NCI-H1048 (cell line): ENCODE data around the gene RBM19.

Experiments used
- DNase-seq: peaks from one replicate; lab custom pipeline; 2025; lab: John Stamatoyannopoulos, UW

The RBM19 gene

GRCh38 chr12:113955109-113955970, 10.8 kb downstream of the RBM19 start:
- DNase-seq = no peak

DNA sequence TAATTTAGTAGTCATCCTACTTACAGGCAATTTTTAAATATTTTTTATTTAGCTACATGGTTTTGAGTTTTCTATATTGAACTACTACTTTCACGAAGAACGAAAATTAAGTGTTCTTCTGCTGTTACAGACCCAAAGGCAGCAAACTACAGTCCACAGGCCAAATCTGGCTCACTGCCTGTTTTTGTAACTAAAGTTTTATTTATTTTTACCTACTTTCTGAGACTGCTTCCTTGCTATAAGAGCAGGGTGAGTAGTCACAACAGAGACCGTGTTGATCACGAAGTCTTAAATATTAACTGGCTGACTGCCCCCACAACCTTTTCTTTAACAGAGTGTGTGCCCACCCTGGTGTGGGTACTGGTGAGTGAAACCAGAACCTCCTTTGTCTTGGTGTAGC, 11.6 kb downstream of the RBM19 start:
- no peak for DNase-seq

DNA sequence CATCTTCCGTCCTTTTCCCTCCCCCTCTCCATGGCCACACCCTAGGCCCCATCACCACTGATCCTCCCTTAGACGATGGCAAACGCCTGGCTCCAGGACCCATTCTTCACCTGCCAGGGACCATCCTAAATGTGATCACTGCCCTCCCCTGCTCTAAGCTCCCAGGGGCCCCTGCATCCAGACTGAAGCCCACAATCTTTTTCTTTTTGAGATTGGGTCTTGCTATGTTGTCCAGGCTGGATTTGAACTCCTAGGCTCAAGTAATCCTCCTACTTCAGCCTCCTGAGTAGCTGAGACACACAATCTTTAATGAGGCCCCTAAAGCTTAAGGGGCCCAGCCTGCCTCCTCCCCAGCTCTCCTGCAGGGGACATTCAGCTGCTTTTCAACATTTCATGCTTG, 15.3 kb downstream of the RBM19 start:
- DNase-seq = no peak

DNA sequence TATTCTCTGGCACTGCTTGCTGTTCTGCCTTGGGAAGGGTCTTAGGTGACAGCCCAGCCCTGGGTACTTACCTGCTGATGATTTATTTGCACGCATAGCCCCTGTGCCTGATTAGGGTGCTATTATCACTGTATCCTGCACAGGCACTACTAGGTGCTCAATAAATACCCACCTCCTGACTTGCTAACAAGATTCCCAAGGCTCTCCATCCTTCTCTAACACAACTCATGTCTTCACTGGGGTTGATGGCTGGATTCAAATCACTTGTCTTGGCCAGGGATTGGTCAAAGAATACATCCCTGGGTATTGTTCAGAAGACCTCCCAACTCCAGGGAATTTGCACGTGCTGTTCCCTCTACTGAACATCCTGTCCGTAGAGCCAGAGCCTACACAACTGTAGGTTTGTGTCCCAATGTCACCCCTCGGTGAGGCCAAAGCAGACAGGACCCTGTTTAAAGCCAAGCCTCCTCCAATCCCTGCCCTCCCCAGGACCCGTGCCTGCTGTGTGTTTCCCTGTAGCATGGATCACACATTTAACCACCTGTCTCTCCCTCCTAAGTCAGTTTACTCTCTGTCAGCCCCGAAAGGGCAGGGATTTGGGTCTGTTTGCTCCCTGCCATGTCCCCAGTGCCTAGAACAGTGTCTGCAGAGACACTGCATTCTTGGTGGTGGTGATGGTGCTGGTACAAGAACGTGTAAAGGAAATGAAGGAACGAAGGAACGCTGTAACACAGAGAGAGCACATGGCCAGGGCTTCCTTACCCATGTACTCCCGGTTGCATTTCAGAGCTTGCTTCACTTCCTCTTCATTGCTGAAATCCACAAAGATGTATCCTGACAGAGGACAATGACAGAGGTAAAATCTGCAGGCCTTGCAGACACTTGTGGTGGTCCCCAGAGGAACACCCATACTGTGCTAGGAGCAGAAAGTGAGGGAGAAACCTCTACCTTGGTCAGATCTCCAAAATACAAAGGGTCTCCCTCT, 16.5 kb downstream of the RBM19 start:
- DNase-seq = no peak

DNA sequence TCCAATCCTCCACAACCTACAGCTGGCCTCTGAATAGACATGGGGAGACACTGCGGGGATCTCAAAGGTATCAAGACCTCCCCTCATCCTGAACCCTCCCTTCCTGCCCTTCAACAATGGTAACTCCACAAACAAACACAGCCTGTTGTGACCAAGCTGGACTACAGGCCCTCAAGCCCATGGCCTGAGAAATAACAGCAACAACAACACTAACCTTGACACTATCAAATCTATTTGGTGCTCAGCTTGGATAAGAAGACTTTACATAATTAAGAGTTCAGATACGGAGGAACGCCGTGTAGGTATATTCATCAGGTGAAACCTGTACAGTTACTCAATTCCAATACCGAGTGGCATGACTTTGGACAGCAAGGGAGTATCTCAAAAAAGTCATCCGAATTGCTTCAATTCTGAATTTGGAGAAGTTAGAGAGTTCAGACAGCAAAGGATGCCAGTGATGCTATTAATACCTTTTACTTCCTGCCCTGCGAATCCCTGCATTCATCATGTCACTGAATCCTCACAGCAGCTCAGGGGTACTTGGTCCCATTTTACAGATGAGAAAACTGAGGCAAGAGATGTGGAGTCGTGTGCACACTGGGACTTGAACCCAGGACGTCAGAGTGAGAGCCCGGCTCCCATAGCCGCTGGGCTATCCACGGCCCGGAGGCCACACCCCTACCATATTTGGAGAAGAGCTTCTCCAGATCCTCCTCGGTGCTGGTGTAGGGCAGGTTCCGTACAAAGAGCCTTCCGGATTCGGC, 17.8 kb downstream of the RBM19 start:
- DNase-seq = no peak

DNA sequence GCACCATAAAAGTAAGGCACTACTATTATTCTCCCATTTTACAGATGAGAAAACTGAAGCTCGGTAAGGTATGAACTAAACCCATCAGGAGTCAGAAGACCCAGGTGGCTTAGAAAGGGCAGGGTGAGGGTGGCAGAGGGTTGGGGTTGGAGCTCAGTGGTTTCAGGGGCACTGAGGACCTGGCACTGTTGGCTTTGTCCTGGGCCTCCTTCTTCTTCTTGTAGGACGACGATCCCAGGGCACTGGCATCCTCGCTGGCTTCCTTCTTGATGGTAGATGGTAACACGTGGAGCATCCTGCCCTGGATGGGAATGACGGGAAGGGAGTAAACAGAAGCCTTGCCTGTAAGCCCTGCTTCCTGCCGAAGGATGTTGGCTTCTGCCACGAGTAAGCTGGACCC, 19.9 kb downstream of the RBM19 start:
- no peak for DNase-seq

- DNase-seq = no peak
Measured at GRCh38 chr12:113945174-113946173, 20.7 kb downstream of the RBM19 start.

DNA sequence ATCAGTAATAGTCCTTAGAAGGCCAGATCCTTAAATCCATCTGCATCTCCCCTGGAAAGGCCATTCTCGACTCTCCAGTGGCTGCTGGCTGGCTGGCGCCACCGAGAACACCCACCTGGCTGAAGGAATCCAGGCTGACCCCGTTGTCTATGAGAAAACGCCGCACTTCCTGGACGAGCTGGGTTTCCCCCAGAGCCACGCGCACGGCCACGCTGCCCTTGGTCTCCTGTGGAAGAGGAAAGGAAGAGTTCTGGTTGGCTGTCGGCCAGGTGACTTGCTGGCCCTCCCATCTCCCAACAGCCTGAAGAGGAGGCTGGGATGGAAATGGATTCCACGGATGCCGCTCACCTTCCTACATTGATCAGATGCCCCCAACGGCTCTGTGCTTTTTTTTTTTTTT, 23.9 kb downstream of the RBM19 start:
- DNase-seq = no peak

DNA sequence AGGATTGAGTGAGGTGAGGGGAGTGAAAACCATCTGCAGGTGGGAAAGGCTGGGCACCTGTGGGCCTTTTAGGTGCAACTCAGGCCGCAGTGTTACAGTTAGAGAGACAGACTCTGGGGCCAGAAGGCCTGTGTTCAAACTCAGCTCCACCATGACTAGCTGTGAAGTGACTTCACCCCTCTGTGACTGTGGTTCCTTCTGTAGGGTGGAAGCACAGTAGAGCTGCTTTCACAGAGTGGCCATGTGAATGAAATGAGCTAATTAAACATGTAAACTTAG, 25.0 kb downstream of the RBM19 start:
- no peak for DNase-seq

- no peak for DNase-seq
Measured at GRCh38 chr12:113940357-113941207, 25.5 kb downstream of the RBM19 start.

DNA sequence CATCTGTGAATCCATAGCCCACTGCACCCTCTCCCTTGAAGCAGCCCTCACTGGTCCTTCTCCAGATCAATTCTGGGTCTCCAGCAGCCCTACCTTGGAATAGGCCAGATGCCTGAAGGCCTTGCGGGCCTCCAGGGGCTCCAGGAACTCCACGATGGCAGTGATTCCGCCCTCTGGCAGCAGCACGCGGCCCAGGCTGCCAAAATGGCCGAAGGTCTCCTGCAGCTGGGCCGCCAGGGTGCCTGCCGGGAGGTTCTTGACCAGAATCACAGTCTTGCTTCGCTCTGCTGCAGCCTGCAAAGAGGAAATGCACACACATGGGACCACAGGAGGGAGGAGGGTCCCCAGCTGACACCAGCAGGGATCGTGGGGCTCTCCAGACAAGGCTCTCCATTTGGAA, 26.3 kb downstream of the RBM19 start:
- no peak for DNase-seq

- DNase-seq = no peak
Measured at GRCh38 chr12:113938471-113938870, 27.7 kb downstream of the RBM19 start.

DNA sequence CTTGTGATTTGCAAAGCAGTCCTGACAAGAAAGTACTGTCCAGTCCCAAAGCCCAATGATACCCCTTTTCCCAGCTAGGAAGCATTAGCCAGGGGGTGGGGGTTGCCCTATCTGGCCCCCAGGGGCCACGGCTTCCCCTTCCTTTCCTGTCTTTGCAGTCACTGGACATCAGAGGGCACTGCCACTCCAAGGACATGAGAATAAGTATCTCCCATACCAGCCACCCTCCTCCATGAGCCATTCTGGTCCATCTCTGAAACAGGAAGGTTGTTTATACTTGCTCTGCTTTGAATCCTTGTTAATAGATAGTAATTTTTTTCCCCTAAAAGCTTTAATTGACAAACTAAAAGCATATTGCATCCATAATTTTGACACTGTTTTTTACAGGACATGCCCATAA, 29.7 kb downstream of the RBM19 start:
- no peak for DNase-seq

GRCh38 chr12:113935459-113935858, 30.7 kb downstream of the RBM19 start:
- DNase-seq = no peak

DNA sequence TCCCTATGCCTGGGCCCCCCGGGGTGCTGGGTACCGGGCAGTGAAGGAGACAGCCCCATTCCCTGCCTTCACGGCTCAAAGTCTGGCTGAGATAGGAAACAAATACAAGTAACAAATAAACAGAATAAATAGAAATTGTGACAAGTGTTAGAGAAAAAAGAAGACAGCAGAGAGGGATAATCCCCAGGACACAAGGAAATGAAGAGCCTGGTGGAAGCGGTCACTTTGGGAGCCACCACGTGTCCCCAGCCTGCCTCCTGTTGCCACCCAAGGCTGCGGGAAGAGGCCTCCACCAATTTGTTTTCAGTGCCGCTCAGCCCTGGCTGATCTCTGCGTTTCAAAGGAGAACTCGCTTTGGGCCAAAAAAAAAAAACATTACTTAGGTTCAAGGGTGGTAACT, 31.2 kb downstream of the RBM19 start:
- no peak for DNase-seq

- DNase-seq = no peak
Measured at GRCh38 chr12:113934060-113934814, 31.9 kb downstream of the RBM19 start.

DNA sequence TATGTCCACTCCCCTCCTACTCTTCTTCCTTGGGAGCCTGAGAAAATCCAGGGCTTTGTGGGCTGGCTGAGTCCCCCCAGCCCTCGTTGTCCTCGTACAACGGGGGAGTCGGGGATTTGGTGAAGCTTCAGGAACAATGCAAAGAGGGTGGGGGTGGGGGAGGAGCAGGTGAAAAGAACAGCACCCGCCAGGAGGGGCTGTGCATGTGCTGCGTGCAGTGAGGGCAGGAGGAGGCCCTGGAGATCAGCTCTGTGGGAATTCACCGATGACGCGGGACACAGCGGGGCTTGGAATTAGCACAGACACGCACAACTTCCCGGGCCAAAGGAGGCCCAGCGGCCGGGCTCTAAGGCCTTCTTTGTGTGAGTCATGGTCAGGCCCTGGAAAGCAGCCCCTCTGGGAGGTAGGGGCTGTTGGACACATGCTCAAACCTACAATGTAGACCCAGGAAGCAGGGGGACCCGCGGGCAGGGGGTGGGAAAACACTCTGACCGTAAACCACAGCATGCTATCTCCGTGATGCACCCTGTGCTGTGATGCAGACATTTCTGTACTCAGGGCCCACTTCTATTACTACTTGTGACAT, 32.8 kb downstream of the RBM19 start:
- no peak for DNase-seq

GRCh38 chr12:113932381-113933196, 33.5 kb downstream of the RBM19 start:
- DNase-seq = no peak
